GOT3 (cell line): Measurements from ENCODE around the gene DBNDD1.
A peak's percentile ranks its signal among the peaks of the same experiment; 100 is the strongest.
"Not testable (repeated sequence)": the region's sequence is repeated elsewhere in the genome, so short reads cannot be mapped to it uniquely, and the experiment has no call there.

Source experiments
- DNase-seq: peaks from one replicate; lab custom pipeline; 2025; ENCODE audit warnings: mixed read lengths; lab: John Stamatoyannopoulos, UW

Gene DBNDD1

GRCh38 chr16:89987169-89987568 is 32.1 kb downstream of the DBNDD1 start:
- no peak for DNase-seq

- no peak for DNase-seq
Observed at GRCh38 chr16:89986600-89986999, 32.7 kb downstream of the DBNDD1 start.

GRCh38 chr16:89985219-89985618 is 34.0 kb downstream of the DBNDD1 start:
- no peak for DNase-seq

GRCh38 chr16:89984216-89984615 is 35.0 kb downstream of the DBNDD1 start:
- no peak for DNase-seq

- no peak for DNase-seq
Observed at GRCh38 chr16:89983536-89983935, 35.7 kb downstream of the DBNDD1 start.

GRCh38 chr16:89982318-89982717 is 36.9 kb downstream of the DBNDD1 start:
- no peak for DNase-seq

- no peak for DNase-seq
Observed at GRCh38 chr16:89981414-89981813, 37.8 kb downstream of the DBNDD1 start.

- DNase-seq = no peak
Observed at GRCh38 chr16:89974870-89975269, 44.4 kb downstream of the DBNDD1 start.

GRCh38 chr16:89973654-89974335 is 45.5 kb downstream of the DBNDD1 start:
- DNase-seq = no peak

GRCh38 chr16:89973235-89973634 is 46.0 kb downstream of the DBNDD1 start:
- DNase-seq = no peak

GRCh38 chr16:89972244-89973234 is 46.7 kb downstream of the DBNDD1 start:
- peak; percentile 85 for DNase-seq

- no peak for DNase-seq
Observed at GRCh38 chr16:89971495-89972243, 47.6 kb downstream of the DBNDD1 start.

- no peak for DNase-seq
Observed at GRCh38 chr16:89969741-89970410, 49.4 kb downstream of the DBNDD1 start.

- not testable (repeated sequence) for DNase-seq
Observed at GRCh38 chr16:89968074-89968473, 51.2 kb downstream of the DBNDD1 start.

GRCh38 chr16:89967436-89967835 is 51.8 kb downstream of the DBNDD1 start:
- DNase-seq = not testable (repeated sequence)

- DNase-seq = no peak
Observed at GRCh38 chr16:89966756-89967155, 52.5 kb downstream of the DBNDD1 start.

- DNase-seq = no peak
Observed at GRCh38 chr16:89965447-89966225, 53.6 kb downstream of the DBNDD1 start.

GRCh38 chr16:89964201-89964600 is 55.1 kb downstream of the DBNDD1 start:
- DNase-seq = no peak

- no peak for DNase-seq
Observed at GRCh38 chr16:89962754-89963498, 56.3 kb downstream of the DBNDD1 start.

- no peak for DNase-seq
Observed at GRCh38 chr16:89961920-89962319, 57.3 kb downstream of the DBNDD1 start.
